Keratinocyte (primary cell): ENCODE data around the gene NXPH4. TPM values are rescaled to one million over a fixed set of nuclear protein-coding genes. Genes with fewer than 3 reads are reported as not detected.

Experiments
- DNase-seq: peaks from one replicate; pipeline ENCODE4 v3.0.0-alpha.2; 2011; ENCODE audit warnings: low read depth, missing footprints, low spot score
- FAIRE-seq: peaks from 2 replicates; lab custom pipeline; 2011; peaks lifted over from hg19 to GRCh38; lab: Jason Lieb, UNC
- H2AFZ ChIP-seq: 2 replicates; pipeline ENCODE4 v1.6.0; 2012; ENCODE audit warnings: low read length, control low read depth, inconsistent platforms; ENCODE audit not compliant: control insufficient read depth
- H3K27ac ChIP-seq: 2 replicates; pipeline ENCODE4 v1.5.1; 2011; ENCODE audit warnings: low read length; ENCODE audit not compliant: control insufficient read depth, insufficient read depth
- H3K27me3 ChIP-seq: 3 replicates; pipeline ENCODE4 v1.6.0; 2011; ENCODE audit warnings: low read length; ENCODE audit not compliant: control insufficient read depth, insufficient read depth; ENCODE audit errors: extremely low read depth
- H3K36me3 ChIP-seq, 2 experiments: 2 replicates in 1 of 2; 3 replicates in 1 of 2; pipeline ENCODE4 v1.5.1; 2011; ENCODE audit warnings: low read length in 2 of 2, mild to moderate bottlenecking in 1 of 2; ENCODE audit not compliant: control insufficient read depth in 2 of 2, insufficient read depth in 2 of 2; ENCODE audit errors: extremely low read depth in 1 of 2
- H3K4me1 ChIP-seq: 3 replicates; pipeline ENCODE4 v1.5.1; 2011; ENCODE audit warnings: low read length; ENCODE audit not compliant: control insufficient read depth, insufficient read depth; ENCODE audit errors: extremely low read depth
- H3K4me2 ChIP-seq: 3 replicates; pipeline ENCODE4 v1.6.0; 2011; ENCODE audit warnings: low read depth, low read length; ENCODE audit not compliant: control insufficient read depth, insufficient read depth; ENCODE audit errors: extremely low read depth
- H3K4me3 ChIP-seq, 3 experiments: fragments of 200-600 bp in 1 of 3; sonication (generic) in 1 of 3; 2 replicates in 2 of 3; 3 replicates in 1 of 3; pipeline ENCODE4 v1.5.1; 2011 to 2016; ENCODE audit warnings: low read length in 3 of 3, mild to moderate bottlenecking in 3 of 3, control low read depth in 2 of 3, inconsistent platforms in 1 of 3, low read depth in 1 of 3, mixed read lengths in 1 of 3, mixed run types in 1 of 3, moderate library complexity in 1 of 3; ENCODE audit not compliant: control insufficient read depth in 2 of 3, insufficient read depth in 2 of 3; ENCODE audit errors: extremely low read depth in 1 of 3
- H3K79me2 ChIP-seq: 2 replicates; pipeline ENCODE4 v1.6.0; 2012; ENCODE audit warnings: low read length; ENCODE audit not compliant: control insufficient read depth, insufficient read depth
- H3K9ac ChIP-seq: 3 replicates; pipeline ENCODE4 v1.6.0; 2011; ENCODE audit warnings: low read length; ENCODE audit not compliant: control insufficient read depth, insufficient read depth; ENCODE audit errors: extremely low read depth
- H3K9me1 ChIP-seq: 3 replicates; pipeline ENCODE4 v1.6.0; 2011; ENCODE audit warnings: low read length; ENCODE audit not compliant: control insufficient read depth, insufficient read depth; ENCODE audit errors: extremely low read depth
- H3K9me3 ChIP-seq: 2 replicates; pipeline ENCODE4 v1.5.1; 2012; ENCODE audit warnings: low read depth, low read length; ENCODE audit not compliant: control insufficient read depth
- H4K20me1 ChIP-seq: 3 replicates; pipeline ENCODE4 v1.6.0; 2011; ENCODE audit warnings: low read length; ENCODE audit not compliant: control insufficient read depth, insufficient read depth; ENCODE audit errors: extremely low read depth
- CTCF ChIP-seq, 3 experiments: IDR thresholded peaks in 1 of 3; conservative IDR thresholded peaks in 1 of 3; optimal IDR thresholded peaks in 1 of 3; 2 replicates in 2 of 3; 3 replicates in 1 of 3; pipeline versions ENCODE3 to v1.5.1; 2011; ENCODE audit warnings: low read length in 3 of 3, mild to moderate bottlenecking in 3 of 3, moderate library complexity in 2 of 3, control low read depth in 1 of 3, inconsistent platforms in 1 of 3; ENCODE audit not compliant: insufficient read depth in 2 of 3; ENCODE audit errors: extremely low read depth in 1 of 3
- EZH2 ChIP-seq: IDR thresholded peaks from one replicate; pipeline ENCODE4 v1.6.1; 2012; ENCODE audit warnings: inconsistent platforms, mild to moderate bottlenecking, low read length, moderate library complexity
- dilution Hi-C: fragments of 300-500 bp; cut with MboI; formaldehyde crosslinking; loops from one replicate; pipeline ENCODE4 v1.7.0; 2020; ENCODE audit warnings: low sequenced_read_pairs; ENCODE audit not compliant: extremely low pct_ligation_motif_present
- polyA plus RNA-seq, 5 experiments: library from polyadenylated mRNA; depleted of rRNA in 3 of 5; stranded (reverse) in 3 of 5; stranded (forward) in 1 of 5; unstranded in 1 of 5; fragments of >200 nt; gene quantifications; 1 replicate in 1 of 5; 2 replicates in 3 of 5; 3 replicates in 1 of 5; pipeline versions ENCODE4 v1.2.1 to v1.2.3, GENCODE V29; 2011 to 2012; ENCODE audit warnings: missing spikeins in 2 of 5, low read depth in 1 of 5, low replicate concordance in 1 of 5

The NXPH4 gene
- polyA plus RNA-seq, 1 donor (not counting 4 experiments of a cell fraction or from before 2014, with no cell fraction given), result 0.97 TPM

- Histone ChIP-seq H3K27me3 (peaks cover 39% of the 10 kb centered on the region), H3K79me2 (no peaks in the 10 kb centered on the region), H3K27ac (no peak overlapping the region), H4K20me1 (no peaks in the 10 kb centered on the region), H2AFZ (no peak overlapping the region), H3K36me3 (peaks cover 17 to 24% of the 10 kb centered on the region in 2 experiments), H3K9ac (no peak overlapping the region), H3K9me1 (no peaks in the 10 kb centered on the region), H3K4me2 (peak overlapping the region; percentile 94), H3K4me1 (peaks cover 73% of the 10 kb centered on the region), H3K4me3 (no peak overlapping the region), H3K9me3 (no peaks in the 10 kb centered on the region)
- no peak for TF ChIP-seq EZH2
- TF ChIP-seq CTCF (optimal IDR thresholded peaks at IDR 0.05 in 1 of 3, IDR thresholded peaks at IDR 0.05 in 1 of 3, conservative IDR thresholded peaks at IDR 0.05 in 1 of 3; ENCODE audit: extremely low read depth in 1 of 3, insufficient read depth in 2 of 3, low read length in 3 of 3), result no peak
- DNase-seq (no peak), FAIRE-seq (peak; percentile 51)
- dilution Hi-C loops, result no loop called here
Measured at GRCh38 chr12:57237596-57237931, 21.0 kb downstream of the NXPH4 start.

DNA sequence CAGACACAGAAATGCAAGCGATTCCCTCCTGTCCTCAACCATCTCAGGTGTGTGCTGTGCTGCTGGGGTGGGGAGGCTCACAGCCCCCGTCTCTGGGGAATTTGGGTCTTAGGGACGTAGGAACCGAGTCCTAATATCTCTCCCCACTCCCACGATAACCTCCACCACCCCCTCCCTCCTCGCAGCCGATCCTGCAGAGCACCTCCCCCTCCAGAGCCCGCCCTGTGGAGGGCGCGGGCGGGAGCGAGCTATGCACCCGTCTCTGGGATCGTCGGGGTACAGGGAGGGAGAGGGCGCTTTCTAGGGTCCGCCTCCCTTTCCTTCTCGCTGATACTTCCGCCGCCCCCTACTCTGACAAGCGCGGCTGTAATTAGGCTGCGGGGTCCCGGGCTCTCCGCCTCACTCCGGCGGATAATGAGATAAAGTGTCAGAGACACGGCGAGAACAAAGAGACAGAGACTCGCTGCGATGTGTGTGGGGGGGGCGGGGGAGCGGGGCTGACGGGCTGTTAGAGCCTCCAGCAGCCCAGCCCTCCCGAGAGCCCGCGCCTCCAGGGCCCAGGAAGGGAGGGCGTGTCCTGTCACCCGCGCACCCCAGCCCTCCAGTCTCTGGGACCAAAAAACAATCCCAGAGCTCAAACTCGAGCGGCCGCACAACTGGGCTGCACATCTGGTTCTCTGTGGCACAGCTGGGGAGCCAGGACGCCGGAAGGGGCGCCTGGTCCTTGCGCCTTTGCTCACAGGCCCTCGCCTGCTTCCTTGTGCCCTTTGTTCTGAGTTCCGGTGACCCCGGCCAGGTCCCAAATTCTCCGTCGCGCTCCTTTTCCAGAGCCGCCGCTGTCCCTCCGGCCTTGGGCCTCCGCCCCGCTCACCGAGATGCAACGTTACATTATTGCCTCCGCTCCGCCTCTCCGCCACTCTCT is 21.6 kb downstream of the NXPH4 start:
- TF ChIP-seq CTCF (optimal IDR thresholded peaks at IDR 0.05 in 1 of 3, IDR thresholded peaks at IDR 0.05 in 1 of 3, conservative IDR thresholded peaks at IDR 0.05 in 1 of 3; ENCODE audit: extremely low read depth in 1 of 3, insufficient read depth in 2 of 3, low read length in 3 of 3) (no peak), EZH2 (no peak)
- Histone ChIP-seq H3K27ac (no peak overlapping the region), H3K9me1 (no peaks in the 10 kb centered on the region), H2AFZ (peak overlapping the region; percentile 71), H3K79me2 (no peaks in the 10 kb centered on the region), H3K4me2 (peak overlapping the region; percentile 94), H4K20me1 (no peaks in the 10 kb centered on the region), H3K36me3 (peaks cover 11 to 18% of the 10 kb centered on the region in 2 experiments), H3K9ac (peak overlapping the region; percentile 44), H3K9me3 (no peaks in the 10 kb centered on the region), H3K4me1 (peaks cover 80% of the 10 kb centered on the region), H3K4me3 (peak overlapping the region in 2 of 3 experiments; percentile 51 to 71), H3K27me3 (peaks cover 44% of the 10 kb centered on the region)
- FAIRE-seq (no peak), DNase-seq (no peak)
- dilution Hi-C loops, result no loop called here
